Endothelial cell of umbilical vein (primary cell): Measurements from ENCODE around the gene TUBGCP2. TPM values are rescaled to one million over a fixed set of nuclear protein-coding genes. Genes with fewer than 3 reads are reported as not detected.

Experiments
- BruUV-seq: library from RNA; stranded (reverse); fragments of 400-500 nt; replicated peaks from 2 replicates; lab custom pipeline; 2021; lab: Mats Ljungman, UMichigan
- CTCF ChIA-PET: fragments of 300-600, 350-600 bp; sonication (Branson Sonifier 250); formaldehyde crosslinking; loops from one replicate; lab custom pipeline; 2021; ENCODE audit warnings: antibody characterized with exemption, inconsistent platforms; lab: Charles Lee
- POLR2A ChIA-PET: fragments of 300-600, 350-600 bp; sonication (Branson Sonifier 250); formaldehyde crosslinking; loops from one replicate; lab custom pipeline; 2021; ENCODE audit warnings: antibody characterized with exemption, inconsistent platforms; lab: Charles Lee
- DNase-seq: peaks from one replicate; pipeline ENCODE4 v3.0.0-alpha.2; 2011; ENCODE audit warnings: low read depth, low spot score
- FAIRE-seq: peaks from 2 replicates; lab custom pipeline; 2011; peaks lifted over from hg19 to GRCh38; lab: Jason Lieb, UNC
- H2AFZ ChIP-seq: 2 replicates; pipeline ENCODE4 v1.6.0; 2012; ENCODE audit warnings: low read depth, low read length, control low read depth, inconsistent platforms
- H3K27ac ChIP-seq: 2 replicates; pipeline ENCODE4 v1.5.1; 2011; ENCODE audit warnings: low read depth, mild to moderate bottlenecking, control low read depth, low read length, moderate library complexity; ENCODE audit not compliant: insufficient read depth
- H3K27me3 ChIP-seq, 2 experiments: 2 replicates each; pipeline versions ENCODE4 v1.6.0 to v1.6.1; 2011; ENCODE audit warnings: low read length in 2 of 2, mixed read lengths in 1 of 2; ENCODE audit not compliant: control insufficient read depth in 2 of 2, insufficient read depth in 2 of 2
- H3K36me3 ChIP-seq, 2 experiments: 2 replicates in 1 of 2; 3 replicates in 1 of 2; pipeline ENCODE4 v1.5.1; 2011; ENCODE audit warnings: low read length in 2 of 2, mild to moderate bottlenecking in 1 of 2, moderate library complexity in 1 of 2; ENCODE audit not compliant: control insufficient read depth in 2 of 2, insufficient read depth in 2 of 2; ENCODE audit errors: extremely low read depth in 1 of 2
- H3K4me1 ChIP-seq: 3 replicates; pipeline ENCODE4 v1.5.1; 2011; ENCODE audit warnings: mild to moderate bottlenecking, low read length; ENCODE audit not compliant: control insufficient read depth, insufficient read depth; ENCODE audit errors: extremely low read depth
- H3K4me2 ChIP-seq: 2 replicates; pipeline ENCODE4 v1.6.1; 2011; ENCODE audit warnings: low read length, control low read depth, mixed read lengths; ENCODE audit not compliant: insufficient read depth
- H3K4me3 ChIP-seq, 3 experiments: fragments of 200-600 bp in 1 of 3; sonication (generic), shearing (Covaris generic) in 1 of 3; replicated peaks in 1 of 3; 2 replicates each; pipeline ENCODE4 v1.5.1; 2011 to 2016; ENCODE audit warnings: control low read depth in 3 of 3, low read length in 3 of 3, mild to moderate bottlenecking in 2 of 3, inconsistent platforms in 1 of 3, low read depth in 1 of 3, moderate library complexity in 1 of 3; ENCODE audit not compliant: insufficient read depth in 1 of 3
- H3K79me2 ChIP-seq: 2 replicates; pipeline ENCODE4 v1.6.0; 2012; ENCODE audit warnings: low read length, inconsistent platforms; ENCODE audit not compliant: control insufficient read depth, insufficient read depth
- H3K9ac ChIP-seq: replicated peaks from 2 replicates; pipeline ENCODE3; 2011; ENCODE audit warnings: low read length, control low read depth; ENCODE audit not compliant: insufficient read depth; ENCODE audit errors: extremely low read depth
- H3K9me1 ChIP-seq: replicated peaks from 3 replicates; pipeline ENCODE4 v1.6.0; 2011; ENCODE audit warnings: mild to moderate bottlenecking, low read length; ENCODE audit not compliant: control insufficient read depth, insufficient read depth; ENCODE audit errors: extremely low read depth
- H3K9me3 ChIP-seq: replicated peaks from 2 replicates; pipeline ENCODE4 v1.5.1; 2012; ENCODE audit warnings: low read length, inconsistent platforms; ENCODE audit not compliant: control insufficient read depth, insufficient read depth
- H4K20me1 ChIP-seq: replicated peaks from 2 replicates; pipeline ENCODE3; 2011; ENCODE audit warnings: mild to moderate bottlenecking, low read length; ENCODE audit not compliant: control insufficient read depth, insufficient read depth; ENCODE audit errors: extremely low read depth
- CTCF ChIP-seq, 2 donors: IDR thresholded peaks; 1 replicate in 1 of 2; 2 replicates in 1 of 2; pipeline ENCODE4 v1.5.1; 2011; ENCODE audit warnings: low read length in 2 of 2, mild to moderate bottlenecking in 2 of 2, moderate library complexity in 2 of 2, control low read depth in 1 of 2, inconsistent platforms in 1 of 2, low read depth in 1 of 2; ENCODE audit not compliant: insufficient read depth in 1 of 2; ENCODE audit errors: extremely low read depth in 1 of 2
- EZH2 ChIP-seq: IDR thresholded peaks from 2 replicates; pipeline ENCODE4 v1.6.1; 2012; ENCODE audit warnings: borderline replicate concordance, low read depth, mild to moderate bottlenecking, moderate library complexity, low read length, inconsistent platforms; ENCODE audit not compliant: severe bottlenecking
- FOS ChIP-seq: IDR thresholded peaks from 2 replicates; pipeline ENCODE4 v1.6.1; 2011; ENCODE audit warnings: mild to moderate bottlenecking, low read length, moderate library complexity, borderline replicate concordance; ENCODE audit not compliant: insufficient read depth
- JUN ChIP-seq: IDR thresholded peaks from 2 replicates; pipeline ENCODE4 v1.6.1; 2011; ENCODE audit warnings: borderline replicate concordance, low read depth; ENCODE audit not compliant: insufficient read length, insufficient read depth
- MAX ChIP-seq: IDR thresholded peaks from 2 replicates; pipeline ENCODE4 v1.6.1; 2011; ENCODE audit not compliant: insufficient read depth, insufficient read length
- MYC ChIP-seq: IDR thresholded peaks from one replicate; pipeline ENCODE4 v1.6.1; 2011; ENCODE audit warnings: mild to moderate bottlenecking, low read depth, low read length
- POLR2AphosphoS5 ChIP-seq: IDR thresholded peaks from 2 replicates; pipeline ENCODE4 v1.6.1; 2012; ENCODE audit warnings: low read depth, mild to moderate bottlenecking, control low read depth, low read length, moderate library complexity; ENCODE audit not compliant: insufficient read depth
- dilution Hi-C: fragments of 300-500 bp; cut with MboI; formaldehyde crosslinking; loops from one replicate; pipeline ENCODE4 v1.15.0; 2019; ENCODE audit warnings: low sequenced_read_pairs; ENCODE audit not compliant: extremely low pct_ligation_motif_present
- intact Hi-C: fragments of 100-400 bp; cut with micrococcal nuclease; formaldehyde crosslinking; loops from one replicate; pipeline ENCODE4 v1.10.0; 2022
- polyA plus RNA-seq, 4 experiments: library from polyadenylated mRNA; depleted of rRNA in 3 of 4; stranded (reverse) in 3 of 4; unstranded in 1 of 4; fragments of >200 nt; gene quantifications; 2 replicates each; pipeline versions ENCODE4 v1.2.1 to v1.2.3, GENCODE V29; 2011 to 2012; ENCODE audit warnings: missing spikeins in 1 of 4
- total RNA-seq: library from RNA; stranded (reverse); gene quantifications from 2 replicates; pipeline ENCODE4 v1.2.3, GENCODE V29; 2021

The TUBGCP2 gene
- total and polyA plus RNA-seq, 2 donors (not counting 3 experiments of a cell fraction or from before 2014, with no cell fraction given), result 37.1 to 53.1 TPM

GRCh38 chr10:133303206-133303605, 5.5 kb downstream of the TUBGCP2 start:
- Histone ChIP-seq H3K27ac (no peak overlapping the region), H4K20me1 (no peaks in the 10 kb centered on the region), H3K4me1 (peaks cover 7% of the 10 kb centered on the region), H3K27me3 (no peaks in the 10 kb centered on the region), H3K4me3 (no peak overlapping the region), H3K9ac (no peak overlapping the region), H3K9me1 (no peaks in the 10 kb centered on the region), H3K9me3 (no peaks in the 10 kb centered on the region), H3K79me2 (peaks cover 39% of the 10 kb centered on the region), H3K36me3 (peaks cover 6 to 28% of the 10 kb centered on the region in 2 experiments), H2AFZ (no peak overlapping the region), H3K4me2 (no peak overlapping the region)
- FAIRE-seq (no peak), DNase-seq (no peak)
- ChIA-PET CTCF (interaction anchor here (2.9 kb wide), 1 partner anchor 10 kb away, joined by 11 read pairs; no protein-coding TSS in a partner anchor), POLR2A (no interaction called here)
- intact Hi-C loops (loop anchor here (10.0 kb wide), 1 partner anchor 638 kb away; no protein-coding TSS in a partner anchor), dilution Hi-C loops (no loop called here)
- no peak for TF ChIP-seq FOS
- no peak for TF ChIP-seq EZH2
- TF ChIP-seq JUN, result no peak
- TF ChIP-seq MAX, result no peak
- TF ChIP-seq MYC, result no peak
- TF ChIP-seq POLR2AphosphoS5, result no peak
- no peak for TF ChIP-seq CTCF (IDR thresholded peaks at IDR 0.05; ENCODE audit: extremely low read depth in 1 of 2, insufficient read depth in 1 of 2, low read depth in 1 of 2, low read length in 2 of 2)
- no TSS peak for BruUV-seq
